Activated T-cell treated with anti-CD3 and anti-CD28 coated beads for 1 hour (primary cell): ENCODE measurements around the gene DOCK9.
"Not testable (repeated sequence)": the region's sequence is repeated elsewhere in the genome, so short reads cannot be mapped to it uniquely, and the experiment has no call there.

Source experiments
- DNase-seq: peaks from one replicate; pipeline ENCODE4 v3.0.0-alpha.2; 2020; ENCODE audit warnings: low read depth

Gene DOCK9

GRCh38 chr13:98916403-98916802, 61.5 kb downstream of the DOCK9 start:
- no peak for DNase-seq

GRCh38 chr13:98915981-98916380, 61.9 kb downstream of the DOCK9 start:
- no peak for DNase-seq

GRCh38 chr13:98915563-98915962, 62.3 kb downstream of the DOCK9 start:
- DNase-seq, result no peak

GRCh38 chr13:98913741-98914140, 64.1 kb downstream of the DOCK9 start:
- DNase-seq, result no peak

DNA sequence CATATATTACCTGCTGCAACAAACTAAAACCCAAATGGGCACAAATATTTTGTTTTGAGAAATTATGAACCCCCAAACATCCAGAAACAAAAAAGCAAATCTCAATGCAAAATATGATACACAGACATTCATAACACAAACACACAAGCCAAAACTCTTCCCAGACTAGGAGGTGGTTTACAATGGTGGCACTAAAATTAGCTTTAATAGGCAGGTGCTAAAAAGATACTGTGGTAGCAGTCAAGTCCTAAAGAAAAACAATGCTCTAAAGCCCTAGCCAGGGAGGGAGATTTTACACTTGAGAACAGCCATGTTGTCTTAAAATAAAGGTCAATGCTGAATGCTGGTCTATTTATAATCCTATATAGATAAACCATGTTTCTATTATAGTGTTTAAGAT, 65.0 kb downstream of the DOCK9 start:
- no peak for DNase-seq

GRCh38 chr13:98910501-98910951, 67.3 kb downstream of the DOCK9 start:
- no peak for DNase-seq

- DNase-seq, result no peak
Measured at GRCh38 chr13:98909016-98909415, 68.8 kb downstream of the DOCK9 start.

DNA sequence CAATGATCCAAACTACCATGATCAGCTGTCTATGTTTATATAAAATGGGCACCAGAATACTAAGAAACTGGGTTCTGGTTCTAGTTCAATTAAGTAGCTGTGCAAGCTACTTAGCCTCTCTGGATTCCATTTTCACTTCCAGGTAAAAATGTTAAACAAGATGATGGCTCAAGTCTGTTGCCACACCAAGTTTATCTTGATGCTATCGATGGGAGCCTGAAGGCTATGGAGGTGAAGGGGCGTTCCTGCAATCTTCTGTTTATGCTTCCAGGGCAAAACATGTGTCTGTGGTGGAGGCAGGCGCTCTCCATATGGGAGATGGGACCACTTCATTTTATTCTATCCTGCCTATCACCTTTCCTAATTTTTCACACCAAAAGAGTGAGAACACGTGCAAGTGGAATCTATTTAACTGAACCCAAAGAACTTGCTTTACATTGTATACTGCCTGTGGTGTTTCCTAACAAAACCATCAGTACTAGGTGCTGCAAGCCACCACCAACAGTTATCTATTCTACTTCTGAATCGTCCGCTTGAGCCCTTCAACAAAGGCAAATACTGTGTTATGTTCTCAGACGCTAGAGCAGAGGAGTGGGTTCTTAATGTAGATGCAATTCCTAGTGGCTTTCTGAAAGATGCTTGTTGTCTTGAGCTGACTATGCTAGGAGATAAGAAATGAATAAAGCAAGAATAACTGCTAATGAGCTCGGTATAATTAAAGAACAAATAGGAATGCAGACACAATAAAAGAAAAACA, 70.9 kb downstream of the DOCK9 start:
- DNase-seq, result no peak

GRCh38 chr13:98905199-98905598, 72.7 kb downstream of the DOCK9 start:
- DNase-seq, result no peak

- DNase-seq, result no peak
Measured at GRCh38 chr13:98900442-98900841, 77.4 kb downstream of the DOCK9 start.

DNA sequence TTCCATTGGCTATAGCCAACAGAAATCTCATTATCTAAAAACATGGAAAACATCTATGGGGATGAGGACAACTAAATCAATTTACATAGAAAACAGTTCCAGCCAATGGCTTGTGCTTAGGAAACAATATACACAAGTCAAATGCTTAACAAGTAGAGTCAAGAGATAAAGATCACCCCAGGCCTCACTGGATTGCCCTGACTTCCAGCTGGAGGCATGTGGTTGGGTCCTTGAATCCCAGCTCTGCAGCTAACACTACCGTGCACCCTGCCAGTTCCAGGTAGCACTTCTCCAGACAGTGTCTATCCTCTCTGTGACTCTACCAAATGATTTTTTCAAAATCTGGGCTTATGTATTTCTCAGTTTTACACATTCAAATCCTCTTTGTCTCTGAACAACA, 80.2 kb downstream of the DOCK9 start:
- no peak for DNase-seq

DNA sequence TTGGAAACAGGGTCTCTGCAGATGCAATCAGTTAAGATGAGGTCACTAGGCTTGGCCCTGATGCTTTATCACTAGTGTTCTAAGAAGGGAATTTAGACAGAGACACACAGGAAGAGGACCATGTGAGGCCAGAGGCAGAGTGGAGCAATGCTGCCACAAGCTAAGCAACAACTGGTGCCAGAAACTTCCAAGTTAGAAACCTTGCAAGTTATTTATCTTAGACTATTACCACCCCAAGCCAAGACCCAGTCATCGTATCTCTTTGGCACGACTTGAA, 81.1 kb downstream of the DOCK9 start:
- DNase-seq, result no peak

- no peak for DNase-seq
Measured at GRCh38 chr13:98896083-98896867, 81.6 kb downstream of the DOCK9 start.

- DNase-seq, result not testable (repeated sequence)
Measured at GRCh38 chr13:98894814-98895213, 83.0 kb downstream of the DOCK9 start.

- DNase-seq, result no peak
Measured at GRCh38 chr13:98893371-98893770, 84.5 kb downstream of the DOCK9 start.

DNA sequence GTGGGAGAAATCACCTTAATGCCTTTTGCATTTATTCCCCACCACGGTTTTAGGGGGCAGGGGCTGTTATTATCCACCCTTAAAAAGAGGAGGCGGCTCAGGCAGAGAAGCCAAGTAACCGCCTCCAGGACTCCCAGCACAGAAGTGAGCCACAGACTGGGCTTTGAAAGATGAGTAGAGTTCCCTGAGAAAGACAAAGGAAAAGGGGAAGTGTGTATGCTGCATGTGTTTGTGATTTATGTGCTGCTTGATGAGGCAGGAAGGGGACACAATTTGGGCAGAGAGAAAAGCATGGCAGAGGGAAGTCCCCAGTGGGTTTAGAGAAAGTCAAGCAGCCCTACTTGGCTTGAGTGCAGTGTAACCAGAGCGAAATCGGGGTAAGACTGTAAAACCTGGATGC, 85.0 kb downstream of the DOCK9 start:
- no peak for DNase-seq

DNA sequence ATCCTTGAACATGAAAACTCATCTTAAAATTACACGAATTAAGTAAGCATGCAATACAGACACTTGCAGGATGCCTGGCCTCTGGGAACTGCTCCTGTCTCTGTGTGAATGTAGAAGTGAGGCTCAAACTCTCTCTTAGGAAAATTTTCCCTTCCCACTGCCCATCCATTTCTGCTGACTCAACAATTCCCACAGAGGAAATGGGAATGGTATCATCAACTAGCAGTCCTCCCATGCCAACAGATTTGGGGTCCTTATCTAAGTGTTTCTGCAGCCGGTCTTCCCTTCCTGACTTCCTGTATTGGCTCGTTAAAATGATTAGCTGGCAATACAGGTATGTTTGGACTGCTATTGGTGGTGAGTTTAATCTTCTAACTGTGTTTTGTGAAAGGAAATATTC, 85.8 kb downstream of the DOCK9 start:
- DNase-seq, result no peak

DNA sequence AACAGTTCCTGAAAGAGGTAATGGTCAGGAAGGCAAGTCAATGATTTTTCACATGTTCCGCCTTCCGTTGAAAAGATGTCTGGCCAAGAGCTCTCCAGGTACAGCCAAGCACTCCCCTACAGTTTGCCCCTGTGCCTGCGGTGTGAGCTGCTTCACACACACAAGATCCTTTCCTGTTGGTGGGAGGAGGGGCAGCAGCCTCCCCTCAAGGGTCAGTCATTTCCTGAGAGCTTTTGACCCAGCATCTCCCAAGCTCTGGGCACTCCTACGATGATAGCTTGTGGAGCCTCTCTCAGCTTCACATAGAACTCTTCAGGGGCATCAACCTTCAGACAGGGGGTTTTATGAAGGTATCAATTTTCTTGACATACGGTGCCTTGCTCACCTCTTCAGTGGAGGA, 86.9 kb downstream of the DOCK9 start:
- DNase-seq, result no peak

DNA sequence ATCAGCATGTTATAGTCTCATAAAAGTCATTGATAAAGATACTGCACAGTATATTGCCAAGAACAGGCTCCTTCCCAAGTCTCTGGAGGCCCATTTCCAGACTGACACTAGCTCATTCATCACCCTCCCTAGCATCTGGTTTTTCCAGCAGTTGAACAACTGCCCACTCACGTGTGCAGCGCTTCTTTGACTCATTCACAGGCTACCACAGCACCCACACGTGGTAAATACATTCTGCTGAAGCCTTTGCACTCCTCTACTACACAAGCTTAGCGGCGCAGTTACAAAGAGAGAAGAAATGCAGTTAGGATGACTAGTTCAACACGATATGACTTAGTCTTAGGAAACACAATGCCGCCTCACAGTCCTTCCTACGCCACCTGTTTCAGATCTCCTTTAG, 87.7 kb downstream of the DOCK9 start:
- no peak for DNase-seq

GRCh38 chr13:98889419-98890085, 88.3 kb downstream of the DOCK9 start:
- DNase-seq, result no peak

- no peak for DNase-seq
Measured at GRCh38 chr13:98888890-98889279, 89.0 kb downstream of the DOCK9 start.

GRCh38 chr13:98888222-98888889, 89.5 kb downstream of the DOCK9 start:
- DNase-seq, result no peak
